ENCODE data around the gene HS6ST3. TPM values are rescaled to one million over a fixed set of nuclear protein-coding genes. Genes with fewer than 3 reads are reported as not detected.
"Not testable (repeated sequence)": the region's sequence is repeated elsewhere in the genome, so short reads cannot be mapped to it uniquely, and the experiment has no call there.

The HS6ST3 gene
- total RNA-seq (2012; rRNA removed), result under 0.01 and 0.22 TPM in 2 replicates

GRCh38 chr13:96089749-96090239, at the start of gene HS6ST3:
HS6ST3 (plus strand) TSS chr13:96090107.
- peaks cover 60% of the 10 kb centered on the region for H3K27me3 ChIP-seq (ENCODE audit: control insufficient read depth, insufficient read depth, low read length)
- H3K9me3 ChIP-seq (replicated peaks; ENCODE audit: low read length), result no peaks in the 10 kb centered on the region
- H3K4me3 ChIP-seq (ENCODE audit: low read length), result peak within 1 kb of the TSS; percentile 70
- H3K4me1 ChIP-seq (ENCODE audit: control insufficient read depth, insufficient read depth, low read length), result peaks cover 10% of the 10 kb centered on the region
- no peaks in the 10 kb centered on the region for H3K36me3 ChIP-seq (ENCODE audit: insufficient read depth, low read length)
- peak within 1 kb of the TSS; percentile 87 for H3K4me2 ChIP-seq (ENCODE audit: low read length)
- H3K9ac ChIP-seq (ENCODE audit: low read depth, low read length), result no peak within 1 kb of the TSS

GRCh38 chr13:96041326-96042110, 48.4 kb upstream of the HS6ST3 start:
- Histone ChIP-seq H3K27me3 (ENCODE audit: control insufficient read depth, insufficient read depth, low read length) (no peaks in the 10 kb centered on the region), H3K4me2 (ENCODE audit: low read length) (no peak overlapping the region), H3K4me3 (ENCODE audit: low read length) (no peak overlapping the region), H3K9ac (ENCODE audit: low read depth, low read length) (no peak overlapping the region), H3K4me1 (ENCODE audit: control insufficient read depth, insufficient read depth, low read length) (no peaks in the 10 kb centered on the region), H3K36me3 (ENCODE audit: insufficient read depth, low read length) (no peaks in the 10 kb centered on the region), H3K9me3 (replicated peaks; ENCODE audit: low read length) (no peaks in the 10 kb centered on the region)

GRCh38 chr13:96044238-96044637, 45.7 kb upstream of the HS6ST3 start:
- Histone ChIP-seq H3K4me1 (ENCODE audit: control insufficient read depth, insufficient read depth, low read length) (no peaks in the 10 kb centered on the region), H3K9me3 (replicated peaks; ENCODE audit: low read length) (no peaks in the 10 kb centered on the region), H3K27me3 (ENCODE audit: control insufficient read depth, insufficient read depth, low read length) (no peaks in the 10 kb centered on the region), H3K4me2 (ENCODE audit: low read length) (no peak overlapping the region), H3K9ac (ENCODE audit: low read depth, low read length) (no peak overlapping the region), H3K36me3 (ENCODE audit: insufficient read depth, low read length) (no peaks in the 10 kb centered on the region), H3K4me3 (ENCODE audit: low read length) (no peak overlapping the region)

- not testable (repeated sequence) for H3K27me3 ChIP-seq (ENCODE audit: control insufficient read depth, insufficient read depth, low read length); H3K4me3 ChIP-seq (ENCODE audit: low read length); H3K9ac ChIP-seq (ENCODE audit: low read depth, low read length); H3K4me1 ChIP-seq (ENCODE audit: control insufficient read depth, insufficient read depth, low read length); H3K9me3 ChIP-seq (replicated peaks; ENCODE audit: low read length); H3K4me2 ChIP-seq (ENCODE audit: low read length); H3K36me3 ChIP-seq (ENCODE audit: insufficient read depth, low read length)
These were observed 43.3 kb upstream of the HS6ST3 start for GRCh38 chr13:96046449-96047126.

GRCh38 chr13:96050955-96051354, 39.0 kb upstream of the HS6ST3 start:
- H3K27me3 ChIP-seq (ENCODE audit: control insufficient read depth, insufficient read depth, low read length); H3K4me3 ChIP-seq (ENCODE audit: low read length); H3K9ac ChIP-seq (ENCODE audit: low read depth, low read length); H3K4me1 ChIP-seq (ENCODE audit: control insufficient read depth, insufficient read depth, low read length); H3K4me2 ChIP-seq (ENCODE audit: low read length); H3K9me3 ChIP-seq (replicated peaks; ENCODE audit: low read length); H3K36me3 ChIP-seq (ENCODE audit: insufficient read depth, low read length): not testable (repeated sequence)

GRCh38 chr13:96051491-96051890, 38.4 kb upstream of the HS6ST3 start:
- H3K4me2 ChIP-seq (ENCODE audit: low read length), result peak overlapping the region; percentile 92
- not testable (repeated sequence) for H3K4me1 ChIP-seq (ENCODE audit: control insufficient read depth, insufficient read depth, low read length); H3K27me3 ChIP-seq (ENCODE audit: control insufficient read depth, insufficient read depth, low read length); H3K9me3 ChIP-seq (replicated peaks; ENCODE audit: low read length); H3K4me3 ChIP-seq (ENCODE audit: low read length); H3K9ac ChIP-seq (ENCODE audit: low read depth, low read length); H3K36me3 ChIP-seq (ENCODE audit: insufficient read depth, low read length)

- peak overlapping the region; percentile 99 for H3K4me3 ChIP-seq (ENCODE audit: low read length)
- not testable (repeated sequence) for H3K9ac ChIP-seq (ENCODE audit: low read depth, low read length); H3K27me3 ChIP-seq (ENCODE audit: control insufficient read depth, insufficient read depth, low read length); H3K4me1 ChIP-seq (ENCODE audit: control insufficient read depth, insufficient read depth, low read length); H3K36me3 ChIP-seq (ENCODE audit: insufficient read depth, low read length); H3K9me3 ChIP-seq (replicated peaks; ENCODE audit: low read length)
- peak overlapping the region; percentile 92 for H3K4me2 ChIP-seq (ENCODE audit: low read length)
These were observed 38.0 kb upstream of the HS6ST3 start for GRCh38 chr13:96051946-96052345.

- H3K4me1 ChIP-seq (ENCODE audit: control insufficient read depth, insufficient read depth, low read length), result peaks cover 8% of the 10 kb centered on the region
These were observed 37.3 kb upstream of the HS6ST3 start for GRCh38 chr13:96052656-96053002.

GRCh38 chr13:96053003-96053703, 36.8 kb upstream of the HS6ST3 start, which contains the start of gene UGGT2:
UGGT2 (minus strand) TSS chr13:96053401; CDS start chr13:96053312, 89 bp downstream.
- no peaks in the 10 kb centered on the region for H3K36me3 ChIP-seq (ENCODE audit: insufficient read depth, low read length)
- no peaks in the 10 kb centered on the region for H3K27me3 ChIP-seq (ENCODE audit: control insufficient read depth, insufficient read depth, low read length)
- H3K4me1 ChIP-seq (ENCODE audit: control insufficient read depth, insufficient read depth, low read length), result peaks cover 8% of the 10 kb centered on the region
- peak within 1 kb of the TSS; percentile 95 for H3K9ac ChIP-seq (ENCODE audit: low read depth, low read length)
- peak within 1 kb of the TSS; percentile 99 for H3K4me3 ChIP-seq (ENCODE audit: low read length)
- peak within 1 kb of the TSS; percentile 92 for H3K4me2 ChIP-seq (ENCODE audit: low read length)
- H3K9me3 ChIP-seq (replicated peaks; ENCODE audit: low read length), result no peaks in the 10 kb centered on the region

More at GRCh38 chr13:96052656-96053002, 37.3 kb upstream of the HS6ST3 start:
- Histone ChIP-seq H3K9ac (ENCODE audit: low read depth, low read length) (peak overlapping the region; percentile 95), H3K27me3 (ENCODE audit: control insufficient read depth, insufficient read depth, low read length) (no peaks in the 10 kb centered on the region), H3K4me2 (ENCODE audit: low read length) (peak overlapping the region; percentile 92), H3K9me3 (replicated peaks; ENCODE audit: low read length) (no peaks in the 10 kb centered on the region), H3K36me3 (ENCODE audit: insufficient read depth, low read length) (no peaks in the 10 kb centered on the region), H3K4me3 (ENCODE audit: low read length) (peak overlapping the region; percentile 99)

- no peaks in the 10 kb centered on the region for H3K36me3 ChIP-seq (ENCODE audit: insufficient read depth, low read length)
- H3K27me3 ChIP-seq (ENCODE audit: control insufficient read depth, insufficient read depth, low read length), result peaks cover 27% of the 10 kb centered on the region
- no peak overlapping the region for H3K4me3 ChIP-seq (ENCODE audit: low read length)
- H3K4me1 ChIP-seq (ENCODE audit: control insufficient read depth, insufficient read depth, low read length), result no peaks in the 10 kb centered on the region
- no peak overlapping the region for H3K4me2 ChIP-seq (ENCODE audit: low read length)
- no peaks in the 10 kb centered on the region for H3K9me3 ChIP-seq (replicated peaks; ENCODE audit: low read length)
- no peak overlapping the region for H3K9ac ChIP-seq (ENCODE audit: low read depth, low read length)
These were observed 24.1 kb upstream of the HS6ST3 start for GRCh38 chr13:96065849-96066248.

- H3K27me3 ChIP-seq (ENCODE audit: control insufficient read depth, insufficient read depth, low read length), result peaks cover 33% of the 10 kb centered on the region
- no peak overlapping the region for H3K4me3 ChIP-seq (ENCODE audit: low read length)
- H3K4me1 ChIP-seq (ENCODE audit: control insufficient read depth, insufficient read depth, low read length), result no peaks in the 10 kb centered on the region
These were observed 21.2 kb upstream of the HS6ST3 start for GRCh38 chr13:96068729-96069128.

More at GRCh38 chr13:96068729-96069128, 21.2 kb upstream of the HS6ST3 start:
- Histone ChIP-seq H3K9ac (ENCODE audit: low read depth, low read length) (no peak overlapping the region), H3K9me3 (replicated peaks; ENCODE audit: low read length) (no peaks in the 10 kb centered on the region), H3K4me2 (ENCODE audit: low read length) (no peak overlapping the region), H3K36me3 (ENCODE audit: insufficient read depth, low read length) (no peaks in the 10 kb centered on the region)
